ENCODE data around the gene MVB12B.

DNA sequence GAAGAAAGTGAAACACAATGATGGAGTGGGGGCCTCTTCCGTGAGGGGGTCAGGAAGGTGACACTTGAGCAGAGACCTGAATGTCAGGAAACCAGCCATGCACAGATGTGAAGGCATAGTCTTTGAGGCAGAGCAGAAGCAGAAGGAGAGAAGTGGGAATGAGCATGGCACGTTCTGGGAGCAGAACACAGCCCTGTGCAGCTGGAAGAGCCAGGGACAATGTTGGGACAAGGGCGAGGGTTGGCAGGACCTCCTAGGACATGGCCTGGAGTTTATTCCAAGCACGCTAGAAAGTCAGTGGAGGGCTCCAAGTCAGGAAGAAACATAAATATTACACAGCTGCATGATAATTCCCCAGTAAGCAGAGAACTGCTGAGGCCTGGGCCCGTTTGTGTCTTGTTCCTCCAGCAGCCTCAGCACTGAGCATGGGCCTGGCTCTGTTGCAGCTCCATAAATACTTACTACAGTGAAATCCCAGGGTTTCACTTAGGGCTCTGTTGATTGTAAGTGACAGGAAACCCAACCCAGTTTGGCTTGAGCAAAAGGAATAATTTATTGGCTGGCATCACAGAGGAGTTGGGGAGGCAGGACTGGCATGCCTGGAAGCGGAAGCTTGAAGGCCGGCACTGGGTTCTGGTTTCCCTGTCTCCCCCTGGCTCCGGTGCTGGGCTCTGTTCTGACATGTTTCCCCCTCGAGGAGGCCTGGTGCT is 66.2 kb downstream of the MVB12B start:
- TF ChIP-seq TCF12 (IDR thresholded peaks at IDR 0.05; ENCODE audit: low read depth) (no peak), YY1 (IDR thresholded peaks at IDR 0.05; ENCODE audit: low read depth) (no peak), CEBPB (IDR thresholded peaks at IDR 0.05) (no peak), RAD21 (IDR thresholded peaks at IDR 0.05; ENCODE audit: low read depth) (no peak), EP300 (IDR thresholded peaks at IDR 0.05; ENCODE audit: borderline replicate concordance) (no peak), FOXM1 (IDR thresholded peaks at IDR 0.05; ENCODE audit: borderline replicate concordance, low read depth) (no peak), TAF1 (IDR thresholded peaks at IDR 0.05; ENCODE audit: low read depth) (no peak), EGR1 (IDR thresholded peaks at IDR 0.05) (no peak), NFIC (IDR thresholded peaks at IDR 0.05) (no peak), CREB1 (IDR thresholded peaks at IDR 0.05; ENCODE audit: low read depth) (no peak)
- TF ChIP-seq, protein P1, sequence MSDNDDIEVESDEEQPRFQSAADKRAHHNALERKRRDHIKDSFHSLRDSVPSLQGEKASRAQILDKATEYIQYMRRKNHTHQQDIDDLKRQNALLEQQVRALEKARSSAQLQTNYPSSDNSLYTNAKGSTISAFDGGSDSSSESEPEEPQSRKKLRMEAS (IDR thresholded peaks at IDR 0.05): no peak
- TF ChIP-seq, protein P2, sequence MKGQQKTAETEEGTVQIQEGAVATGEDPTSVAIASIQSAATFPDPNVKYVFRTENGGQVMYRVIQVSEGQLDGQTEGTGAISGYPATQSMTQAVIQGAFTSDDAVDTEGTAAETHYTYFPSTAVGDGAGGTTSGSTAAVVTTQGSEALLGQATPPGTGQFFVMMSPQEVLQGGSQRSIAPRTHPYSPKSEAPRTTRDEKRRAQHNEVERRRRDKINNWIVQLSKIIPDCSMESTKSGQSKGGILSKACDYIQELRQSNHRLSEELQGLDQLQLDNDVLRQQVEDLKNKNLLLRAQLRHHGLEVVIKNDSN (IDR thresholded peaks at IDR 0.05): no peak
- TF ChIP-seq, protein P3, sequence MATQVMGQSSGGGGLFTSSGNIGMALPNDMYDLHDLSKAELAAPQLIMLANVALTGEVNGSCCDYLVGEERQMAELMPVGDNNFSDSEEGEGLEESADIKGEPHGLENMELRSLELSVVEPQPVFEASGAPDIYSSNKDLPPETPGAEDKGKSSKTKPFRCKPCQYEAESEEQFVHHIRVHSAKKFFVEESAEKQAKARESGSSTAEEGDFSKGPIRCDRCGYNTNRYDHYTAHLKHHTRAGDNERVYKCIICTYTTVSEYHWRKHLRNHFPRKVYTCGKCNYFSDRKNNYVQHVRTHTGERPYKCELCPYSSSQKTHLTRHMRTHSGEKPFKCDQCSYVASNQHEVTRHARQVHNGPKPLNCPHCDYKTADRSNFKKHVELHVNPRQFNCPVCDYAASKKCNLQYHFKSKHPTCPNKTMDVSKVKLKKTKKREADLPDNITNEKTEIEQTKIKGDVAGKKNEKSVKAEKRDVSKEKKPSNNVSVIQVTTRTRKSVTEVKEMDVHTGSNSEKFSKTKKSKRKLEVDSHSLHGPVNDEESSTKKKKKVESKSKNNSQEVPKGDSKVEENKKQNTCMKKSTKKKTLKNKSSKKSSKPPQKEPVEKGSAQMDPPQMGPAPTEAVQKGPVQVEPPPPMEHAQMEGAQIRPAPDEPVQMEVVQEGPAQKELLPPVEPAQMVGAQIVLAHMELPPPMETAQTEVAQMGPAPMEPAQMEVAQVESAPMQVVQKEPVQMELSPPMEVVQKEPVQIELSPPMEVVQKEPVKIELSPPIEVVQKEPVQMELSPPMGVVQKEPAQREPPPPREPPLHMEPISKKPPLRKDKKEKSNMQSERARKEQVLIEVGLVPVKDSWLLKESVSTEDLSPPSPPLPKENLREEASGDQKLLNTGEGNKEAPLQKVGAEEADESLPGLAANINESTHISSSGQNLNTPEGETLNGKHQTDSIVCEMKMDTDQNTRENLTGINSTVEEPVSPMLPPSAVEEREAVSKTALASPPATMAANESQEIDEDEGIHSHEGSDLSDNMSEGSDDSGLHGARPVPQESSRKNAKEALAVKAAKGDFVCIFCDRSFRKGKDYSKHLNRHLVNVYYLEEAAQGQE (IDR thresholded peaks at IDR 0.05; ENCODE audit: low read depth): no peak

Measured in Ishikawa (cell line).